COLO829 (cell line): ENCODE measurements around the gene C16orf96.
"Not testable (repeated sequence)": the region's sequence is repeated elsewhere in the genome, so short reads cannot be mapped to it uniquely, and the experiment has no call there.

Experiments used
- DNase-seq: peaks from one replicate; pipeline ENCODE4 v3.0.0; 2012; ENCODE audit warnings: low spot score

The C16orf96 gene

GRCh38 chr16:4566144-4566543 lies 10.0 kb downstream of the C16orf96 start:
- DNase-seq: no peak

- DNase-seq: no peak
These were observed 13.9 kb downstream of the C16orf96 start for GRCh38 chr16:4570086-4570485.

- DNase-seq: no peak
These were observed 14.7 kb downstream of the C16orf96 start for GRCh38 chr16:4570688-4571321.

DNA sequence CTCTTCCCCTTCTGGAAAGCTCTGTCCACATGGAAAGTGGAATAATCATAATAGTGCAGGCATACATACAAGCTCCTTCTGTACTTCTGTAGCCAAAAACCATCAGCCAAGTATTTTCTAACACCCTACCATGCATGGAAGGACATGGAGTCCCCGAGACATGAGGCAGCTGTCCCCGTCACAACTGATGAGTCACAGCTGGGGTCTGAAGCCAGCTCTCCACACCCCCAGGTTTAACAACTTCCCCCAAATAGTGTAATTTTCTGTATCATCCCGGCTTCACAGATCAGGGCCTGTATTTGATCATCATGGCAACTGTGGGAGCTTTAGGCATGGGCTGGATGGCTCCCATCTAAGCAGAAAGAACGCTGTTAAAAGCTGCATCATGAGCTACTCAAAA lies 16.6 kb downstream of the C16orf96 start:
- no peak for DNase-seq

GRCh38 chr16:4573926-4574325 lies 17.8 kb downstream of the C16orf96 start:
- DNase-seq: not testable (repeated sequence)

DNA sequence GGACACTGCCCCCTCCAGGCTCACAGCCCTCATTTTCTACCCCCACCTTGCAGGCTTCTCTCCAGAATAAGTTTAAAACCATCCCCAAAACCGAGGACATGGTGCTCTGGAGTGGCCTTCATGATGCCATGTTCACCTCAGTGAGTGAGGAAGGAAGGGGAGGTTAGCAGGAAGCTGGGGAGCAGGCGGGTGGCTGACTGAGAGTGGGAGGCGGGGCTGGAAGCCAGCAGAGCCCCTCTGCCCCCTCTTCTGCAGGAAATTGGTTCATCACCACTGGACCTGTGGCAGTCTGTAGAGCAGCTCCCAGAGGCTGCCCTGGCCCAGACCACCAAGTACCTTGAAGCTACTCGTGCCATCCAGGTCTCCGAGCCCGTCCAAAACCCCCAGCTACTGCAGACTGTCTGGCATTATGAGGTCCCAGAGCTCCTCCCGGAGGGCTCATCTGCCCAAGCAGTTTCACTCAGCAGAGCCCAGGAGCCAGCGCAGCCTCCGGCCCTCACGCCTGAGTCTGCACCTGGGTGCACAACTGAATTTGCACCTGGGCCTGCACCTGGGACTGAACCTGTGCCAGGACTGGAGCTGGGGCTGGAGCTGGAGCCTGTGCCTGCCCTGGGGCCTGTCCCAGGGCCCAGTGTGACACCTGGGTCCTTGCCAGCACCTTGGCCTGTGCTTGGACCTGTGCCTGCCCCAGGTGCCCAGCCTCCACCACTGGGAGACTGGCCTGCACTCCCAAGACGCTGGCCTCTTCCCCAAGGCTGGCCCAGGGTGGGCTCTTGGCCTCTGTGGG lies 19.0 kb downstream of the C16orf96 start:
- DNase-seq: no peak

GRCh38 chr16:4576008-4576407 lies 19.9 kb downstream of the C16orf96 start:
- no peak for DNase-seq

DNA sequence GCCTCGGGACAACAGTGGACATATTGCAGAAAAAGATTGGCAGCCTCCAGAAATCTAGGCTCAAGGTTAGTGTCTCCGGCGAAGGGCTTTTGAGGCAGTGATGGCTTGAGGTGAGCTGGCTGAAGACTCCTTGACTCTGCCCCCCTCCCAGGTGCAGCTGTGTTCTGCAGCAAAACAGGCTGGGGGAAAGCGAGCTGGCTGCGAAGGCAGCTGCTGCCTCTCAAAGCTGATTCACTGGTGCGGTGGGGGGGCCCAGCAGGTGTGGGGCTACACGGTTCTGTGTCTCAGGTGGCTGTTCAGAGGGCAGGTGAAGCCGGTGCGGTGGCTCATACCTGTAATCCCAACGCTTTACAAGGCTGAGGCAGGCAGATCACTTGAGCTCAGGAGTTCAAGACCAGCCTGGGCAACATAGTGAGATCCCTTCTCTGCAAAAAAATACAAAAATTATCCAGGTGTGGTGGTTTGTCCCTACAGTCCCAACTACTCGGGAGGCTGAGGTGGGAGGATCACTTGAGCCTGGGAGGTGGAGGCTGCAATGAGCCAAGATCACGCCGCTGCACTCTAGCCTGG lies 22.9 kb downstream of the C16orf96 start:
- DNase-seq: no peak

DNA sequence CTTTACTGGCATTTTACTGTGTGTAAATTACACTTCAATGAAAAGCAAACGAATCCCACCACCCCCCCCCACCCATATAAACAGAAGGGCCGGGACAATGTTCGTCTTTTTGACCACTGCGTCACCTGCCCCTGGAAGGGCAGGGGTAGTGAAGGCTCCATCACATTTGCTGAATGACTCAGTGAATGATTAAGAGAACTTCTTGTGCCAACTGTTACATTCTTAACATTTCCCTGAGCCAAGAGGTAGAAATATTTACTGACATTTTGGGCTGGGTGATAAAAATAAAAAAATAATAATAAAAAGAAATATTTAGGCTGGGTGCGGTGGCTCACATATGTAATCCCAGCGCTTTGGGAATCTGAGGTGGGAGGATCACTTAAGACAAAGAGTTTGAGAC lies 24.1 kb downstream of the C16orf96 start:
- DNase-seq: no peak

DNA sequence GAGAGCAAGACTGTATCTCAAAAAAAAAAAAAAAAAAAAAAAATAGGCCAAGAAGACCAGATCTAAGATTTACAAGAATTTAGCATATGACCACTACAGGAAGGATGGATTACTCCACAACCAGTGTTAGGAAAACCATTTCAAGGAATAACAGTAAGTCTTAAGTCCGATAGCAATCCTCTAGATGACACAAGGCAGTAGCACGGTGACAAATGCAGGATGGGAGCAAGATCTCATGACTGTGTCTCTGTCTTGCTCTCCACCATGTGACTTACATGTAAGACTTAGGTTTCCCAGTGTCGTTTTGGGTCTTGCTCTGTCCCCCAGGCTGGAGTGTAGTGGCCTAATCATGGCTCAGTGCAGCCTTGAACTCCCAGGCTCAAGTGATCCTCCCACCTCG lies 27.8 kb downstream of the C16orf96 start:
- no peak for DNase-seq

GRCh38 chr16:4586291-4586690 lies 30.2 kb downstream of the C16orf96 start:
- DNase-seq: no peak

DNA sequence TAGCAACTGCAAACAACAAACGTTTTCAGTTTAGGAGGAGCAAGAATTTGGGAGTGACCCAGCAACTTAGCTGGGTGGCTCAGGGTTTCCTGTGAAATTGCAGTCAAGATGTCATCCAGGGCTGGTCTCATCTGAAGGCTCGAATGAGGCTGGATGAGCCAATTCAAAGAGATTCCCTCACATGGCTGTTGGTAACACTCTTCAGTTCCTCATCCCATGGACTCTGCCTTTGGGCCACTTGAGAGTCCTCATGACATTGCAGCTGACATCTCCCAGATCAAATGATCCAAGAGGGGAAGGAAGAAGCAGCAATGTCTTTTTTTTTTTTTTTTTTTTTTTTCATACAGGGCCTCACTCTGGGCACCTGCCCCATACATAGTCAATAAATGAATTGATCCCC lies 32.2 kb downstream of the C16orf96 start:
- DNase-seq: no peak

GRCh38 chr16:4588961-4589360 lies 32.8 kb downstream of the C16orf96 start:
- DNase-seq: no peak

GRCh38 chr16:4591191-4591590 lies 35.1 kb downstream of the C16orf96 start:
- DNase-seq: no peak

DNA sequence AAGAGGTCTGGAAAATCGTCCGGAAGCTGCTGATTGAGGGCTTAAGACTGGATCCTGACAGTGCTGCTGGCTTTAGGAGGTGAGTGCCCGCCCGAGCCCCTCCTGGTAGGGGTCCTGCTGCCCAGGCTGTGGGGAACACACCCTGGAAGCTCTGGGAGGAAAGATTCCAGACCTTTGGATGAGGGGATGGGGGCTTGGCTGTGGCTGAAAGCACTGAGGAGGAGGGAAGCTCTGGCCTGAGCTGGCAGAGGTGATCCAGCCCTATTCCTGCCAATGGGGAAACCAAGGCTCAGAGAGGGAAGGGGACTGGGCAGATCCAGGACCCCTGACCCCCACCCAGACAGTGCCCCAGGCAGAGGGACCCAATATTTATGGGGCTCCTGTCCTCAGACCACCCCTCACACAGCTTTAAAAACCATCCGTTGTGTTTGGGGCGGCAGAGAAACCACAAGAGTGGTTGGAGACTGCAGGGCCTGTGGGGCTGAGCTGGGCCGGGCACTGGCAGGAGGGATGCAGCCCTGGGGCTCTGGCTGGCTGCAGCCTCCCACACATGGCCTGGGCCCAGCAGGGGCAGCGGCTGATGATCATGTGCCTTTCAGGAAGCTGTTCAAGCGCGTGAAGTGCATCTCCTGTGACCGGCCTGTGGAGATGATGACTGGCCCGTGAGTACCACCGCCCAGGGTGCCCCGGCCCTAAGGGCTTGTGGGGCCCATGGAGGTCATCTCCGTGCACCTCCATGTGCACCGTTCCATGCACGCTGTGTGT lies 35.7 kb downstream of the C16orf96 start:
- peak; percentile 26 for DNase-seq

DNA sequence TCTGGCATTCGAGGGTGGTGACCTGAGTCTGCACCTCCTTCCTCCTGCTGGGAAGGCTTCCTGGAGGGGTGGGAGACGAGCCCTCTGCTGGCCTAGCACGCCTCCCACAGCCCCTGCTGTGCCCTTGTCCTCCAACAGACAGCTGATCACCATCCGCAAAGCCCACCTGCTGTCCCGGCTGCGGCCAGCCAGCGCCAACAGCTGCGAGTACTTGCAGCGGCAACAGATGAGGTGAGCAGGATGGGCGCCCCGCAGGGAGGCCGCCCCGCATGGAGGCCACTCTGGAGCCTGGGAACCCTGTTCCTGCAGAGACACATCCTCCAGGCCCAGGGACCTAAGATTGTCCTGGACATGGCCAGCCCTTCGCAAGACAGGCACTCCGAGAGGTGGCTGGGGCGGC lies 36.9 kb downstream of the C16orf96 start:
- DNase-seq: no peak

- DNase-seq: no peak
These were observed 38.6 kb downstream of the C16orf96 start for GRCh38 chr16:4594433-4595410.

GRCh38 chr16:4597174-4597573 lies 41.0 kb downstream of the C16orf96 start:
- no peak for DNase-seq

GRCh38 chr16:4599037-4599436 lies 42.9 kb downstream of the C16orf96 start:
- no peak for DNase-seq

DNA sequence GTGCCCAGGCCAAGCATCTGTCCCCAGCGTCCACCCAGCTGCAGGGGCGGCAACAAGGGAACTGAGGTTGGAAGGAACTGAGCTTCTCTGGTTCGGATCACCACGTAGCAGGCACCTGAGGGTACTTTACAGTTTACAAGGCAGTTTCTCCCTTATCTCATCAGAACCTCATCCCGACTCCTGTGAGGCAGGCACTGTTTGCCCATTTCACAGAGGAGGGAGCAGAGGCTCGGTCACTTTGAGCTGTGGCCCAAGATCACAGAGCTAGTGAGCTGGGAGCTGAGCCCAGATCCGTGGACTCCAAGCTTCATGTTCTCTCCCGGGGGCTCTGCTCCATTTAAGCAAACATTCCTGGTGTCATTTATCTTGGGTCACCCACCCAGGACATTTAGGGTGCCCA lies 43.4 kb downstream of the C16orf96 start:
- no peak for DNase-seq

DNA sequence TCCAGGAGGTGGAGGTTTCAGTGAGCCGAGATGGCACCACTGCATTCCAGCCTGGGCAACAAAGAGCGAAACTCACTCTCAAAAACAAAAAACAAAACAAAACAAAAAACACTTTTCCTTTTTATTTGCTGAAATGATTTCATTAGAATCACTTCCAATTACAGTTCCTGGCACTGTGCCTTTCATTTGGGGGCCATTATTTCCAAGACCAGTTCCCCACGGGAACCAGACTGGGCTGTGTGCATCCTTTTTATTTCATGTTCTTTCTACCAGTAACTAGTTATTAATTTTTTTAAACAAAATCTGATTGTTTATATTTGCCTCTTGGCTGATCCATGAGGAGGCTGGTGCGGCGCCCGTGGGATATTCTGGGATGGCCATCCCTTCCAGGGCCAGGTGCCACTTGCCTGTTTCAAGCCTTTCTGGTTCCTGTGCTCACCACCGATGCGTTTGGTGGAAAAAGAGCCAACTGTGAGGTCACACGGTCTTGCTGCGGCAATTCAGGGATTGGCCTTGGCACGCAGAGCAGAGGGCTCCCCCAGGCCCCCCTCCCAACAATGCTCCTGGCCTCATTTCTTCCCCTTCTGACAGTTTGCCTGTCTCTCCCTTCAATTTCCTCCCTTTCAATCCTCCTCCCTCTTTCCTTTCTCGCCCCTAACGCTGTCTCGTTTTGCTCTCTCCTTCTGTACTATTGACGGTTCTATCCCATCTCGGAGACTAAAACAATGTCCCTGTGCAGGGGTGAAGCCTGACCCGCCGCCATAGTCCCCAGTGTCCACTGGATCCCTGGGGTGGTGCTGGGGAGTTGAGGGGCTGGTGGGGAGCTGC lies 45.1 kb downstream of the C16orf96 start:
- DNase-seq: no peak
